ENCODE data around the gene PRKCE. TPM values are rescaled to one million over a fixed set of nuclear protein-coding genes. Genes with fewer than 3 reads are reported as not detected.
A peak's percentile ranks its signal among the peaks of the same experiment; 100 is the strongest.

PRKCE gene
- polyA plus RNA-seq, 3 donors = 1.3 to 7.7 (median 2.3) TPM

DNA sequence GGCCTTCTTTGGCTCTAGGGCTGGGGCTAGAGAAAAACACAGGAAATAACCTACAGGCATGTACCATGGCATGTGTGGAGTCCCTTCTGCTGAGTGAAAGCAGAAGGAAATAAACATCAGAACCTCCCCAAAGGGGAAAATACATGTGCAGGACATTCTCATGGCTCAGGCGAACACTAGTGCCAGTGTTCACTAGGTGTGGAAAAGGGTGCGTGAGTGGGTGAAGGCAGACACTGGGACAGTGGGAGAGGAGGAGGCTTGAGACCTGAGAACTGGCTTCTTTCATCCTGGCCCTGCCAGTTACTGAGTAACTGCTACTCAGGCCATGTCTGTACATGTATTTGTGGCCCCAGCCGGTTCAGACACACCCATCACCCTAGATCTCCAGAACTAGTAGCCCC is 268.2 kb downstream of the PRKCE start:
- H3K4me1 Mint-ChIP-seq = peaks cover 29% of the 10 kb centered on the region
- Histone ChIP-seq H3K27ac (ENCODE audit: low read depth in 1 of 2, low read length in 2 of 2) (peak overlapping the region; percentile 8 to 55), H3K4me1 (ENCODE audit: control insufficient read depth in 1 of 2, insufficient read depth in 2 of 2, low read length in 2 of 2) (peaks cover 18 to 20% of the 10 kb centered on the region in 2 donors), H3K4me3 (replicated peaks in 1 of 3; ENCODE audit: low read depth in 2 of 3, low read length in 3 of 3) (no peak overlapping the region), H3K36me3 (replicated peaks in 1 of 2; ENCODE audit: control insufficient read depth in 1 of 2, insufficient read depth in 2 of 2, low read length in 2 of 2) (no peaks in the 10 kb centered on the region), H3K79me2 (ENCODE audit: insufficient read depth, low read length) (no peaks in the 10 kb centered on the region), H3K4me2 (replicated peaks; ENCODE audit: extremely low read depth, low read length, poor library complexity, severe bottlenecking) (no peak overlapping the region), H3K27me3 (ENCODE audit: control insufficient read depth in 2 of 2, insufficient read depth in 2 of 2, low read length in 2 of 2) (no peaks in the 10 kb centered on the region), H2AFZ (ENCODE audit: insufficient read depth, low read depth, low read length, poor library complexity, severe bottlenecking) (peak overlapping the region; percentile 52), H3K9ac (ENCODE audit: insufficient read depth, low read length, poor library complexity, severe bottlenecking) (no peak overlapping the region), H4K20me1 (ENCODE audit: insufficient read depth, low read length) (no peaks in the 10 kb centered on the region), H3K9me3 (replicated peaks in 1 of 2; ENCODE audit: control insufficient read depth in 1 of 2, insufficient read depth in 1 of 2, low read length in 2 of 2) (no peaks in the 10 kb centered on the region)
- TF ChIP-seq, protein P1, sequence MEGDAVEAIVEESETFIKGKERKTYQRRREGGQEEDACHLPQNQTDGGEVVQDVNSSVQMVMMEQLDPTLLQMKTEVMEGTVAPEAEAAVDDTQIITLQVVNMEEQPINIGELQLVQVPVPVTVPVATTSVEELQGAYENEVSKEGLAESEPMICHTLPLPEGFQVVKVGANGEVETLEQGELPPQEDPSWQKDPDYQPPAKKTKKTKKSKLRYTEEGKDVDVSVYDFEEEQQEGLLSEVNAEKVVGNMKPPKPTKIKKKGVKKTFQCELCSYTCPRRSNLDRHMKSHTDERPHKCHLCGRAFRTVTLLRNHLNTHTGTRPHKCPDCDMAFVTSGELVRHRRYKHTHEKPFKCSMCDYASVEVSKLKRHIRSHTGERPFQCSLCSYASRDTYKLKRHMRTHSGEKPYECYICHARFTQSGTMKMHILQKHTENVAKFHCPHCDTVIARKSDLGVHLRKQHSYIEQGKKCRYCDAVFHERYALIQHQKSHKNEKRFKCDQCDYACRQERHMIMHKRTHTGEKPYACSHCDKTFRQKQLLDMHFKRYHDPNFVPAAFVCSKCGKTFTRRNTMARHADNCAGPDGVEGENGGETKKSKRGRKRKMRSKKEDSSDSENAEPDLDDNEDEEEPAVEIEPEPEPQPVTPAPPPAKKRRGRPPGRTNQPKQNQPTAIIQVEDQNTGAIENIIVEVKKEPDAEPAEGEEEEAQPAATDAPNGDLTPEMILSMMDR (IDR thresholded peaks at IDR 0.05) = no peak
- peaks cover 0 to 5% (median 2%) of the 10 kb centered on the region in 3 donors for H3K27me3 Mint-ChIP-seq (ENCODE audit: low read depth in 3 of 3)
- H3K9me3 Mint-ChIP-seq = peaks cover 0 to 2% (median 0%) of the 10 kb centered on the region in 7 donors
- DNase-seq = peak in 2 of 3 donors; percentile 7 to 18
- WGBS (ENCODE audit: insufficient coverage) = 30% methylated on average over 2 of the region's 3 CpGs
- intact Hi-C loops (cut with micrococcal nuclease) = no loop called here
- H3K27ac Mint-ChIP-seq = peak overlapping the region; percentile 35 to 88 (median 83)
- peaks cover 0 to 6% of the 10 kb centered on the region in 2 donors for H3K36me3 Mint-ChIP-seq
- H3K4me3 Mint-ChIP-seq = no peak overlapping the region

DNA sequence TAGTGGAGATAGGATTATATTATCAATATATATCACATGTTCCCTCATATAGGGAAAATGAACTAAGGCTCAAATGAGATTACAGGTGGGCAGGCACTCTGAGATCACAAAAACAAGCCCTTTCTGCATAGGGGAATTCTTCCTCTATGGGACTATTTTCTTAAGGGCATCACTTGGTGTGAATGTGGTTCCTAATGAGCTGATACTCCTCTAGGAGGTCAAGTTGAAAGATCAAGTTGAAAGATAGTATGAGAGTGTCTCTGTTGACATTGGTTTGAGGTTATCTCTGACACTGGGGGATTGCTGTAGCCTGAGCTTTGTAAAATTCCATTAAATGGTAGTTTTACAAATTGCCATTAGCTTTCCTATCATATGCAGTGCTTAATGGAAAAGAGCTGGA is 270.4 kb downstream of the PRKCE start:
- H3K36me3 Mint-ChIP-seq = peaks cover 1 to 3% of the 10 kb centered on the region in 2 donors
- no peak overlapping the region for H3K4me3 ChIP-seq (replicated peaks in 1 of 3; ENCODE audit: low read depth in 2 of 3, low read length in 3 of 3)
- no peak for DNase-seq
- TF ChIP-seq, protein P1 (IDR thresholded peaks at IDR 0.05) = no peak
- no peak overlapping the region for H3K4me2 ChIP-seq (replicated peaks; ENCODE audit: extremely low read depth, low read length, poor library complexity, severe bottlenecking)
- H3K27me3 ChIP-seq (ENCODE audit: control insufficient read depth in 2 of 2, insufficient read depth in 2 of 2, low read length in 2 of 2) = no peaks in the 10 kb centered on the region
- peaks cover 27% of the 10 kb centered on the region for H3K4me1 Mint-ChIP-seq
- H3K9ac ChIP-seq (ENCODE audit: insufficient read depth, low read length, poor library complexity, severe bottlenecking) = no peak overlapping the region
- H2AFZ ChIP-seq (ENCODE audit: insufficient read depth, low read depth, low read length, poor library complexity, severe bottlenecking) = no peak overlapping the region
- no peaks in the 10 kb centered on the region for H3K79me2 ChIP-seq (ENCODE audit: insufficient read depth, low read length)
- H3K27ac ChIP-seq (ENCODE audit: low read depth in 1 of 2, low read length in 2 of 2) = no peak overlapping the region
- no peak overlapping the region for H3K27ac Mint-ChIP-seq
- peaks cover 0 to 2% (median 0%) of the 10 kb centered on the region in 7 donors for H3K9me3 Mint-ChIP-seq
- peaks cover 0 to 4% (median 2%) of the 10 kb centered on the region in 3 donors for H3K27me3 Mint-ChIP-seq (ENCODE audit: low read depth in 3 of 3)
- no peaks in the 10 kb centered on the region for H3K9me3 ChIP-seq (replicated peaks in 1 of 2; ENCODE audit: control insufficient read depth in 1 of 2, insufficient read depth in 1 of 2, low read length in 2 of 2)
- no peaks in the 10 kb centered on the region for H3K36me3 ChIP-seq (replicated peaks in 1 of 2; ENCODE audit: control insufficient read depth in 1 of 2, insufficient read depth in 2 of 2, low read length in 2 of 2)
- intact Hi-C loops (cut with micrococcal nuclease) = no loop called here
- H3K4me3 Mint-ChIP-seq = no peak overlapping the region
- peaks cover 18 to 20% of the 10 kb centered on the region in 2 donors for H3K4me1 ChIP-seq (ENCODE audit: control insufficient read depth in 1 of 2, insufficient read depth in 2 of 2, low read length in 2 of 2)
- H4K20me1 ChIP-seq (ENCODE audit: insufficient read depth, low read length) = no peaks in the 10 kb centered on the region
